GM12878 (cell line): Measurements from ENCODE around the gene CRAMP1. TPM values are rescaled to one million over a fixed set of nuclear protein-coding genes. Genes with fewer than 3 reads are reported as not detected.

Source experiments
- CEBPZ ChIP-seq: fragments of 150-350 bp; IDR thresholded peaks from 2 replicates; pipeline ENCODE4 v1.6.1; 2016; ENCODE audit warnings: low read depth, low read length
- DPF2 ChIP-seq: fragments of 450-650 bp; IDR thresholded peaks from 2 replicates; pipeline ENCODE4 v1.6.1; 2017; ENCODE audit warnings: mild to moderate bottlenecking
- EED ChIP-seq: sonication (generic); IDR thresholded peaks from 2 replicates; pipeline ENCODE4 v1.6.1; 2016; ENCODE audit warnings: antibody characterized with exemption, low read depth
- EP300 ChIP-seq, 2 experiments: fragments of 150-350 bp in 1 of 2; IDR thresholded peaks; 2 replicates each; pipeline ENCODE4 v1.6.1; 2011 to 2012; ENCODE audit warnings: low read depth in 2 of 2, low read length in 2 of 2, borderline replicate concordance in 1 of 2, improper control_type of control experiment in 1 of 2, inconsistent platforms in 1 of 2; ENCODE audit not compliant: control insufficient read depth in 1 of 2
- FOXK2 ChIP-seq: fragments of 450-650 bp; IDR thresholded peaks from 2 replicates; pipeline ENCODE4 v1.6.1; 2017; ENCODE audit warnings: mild to moderate bottlenecking, moderate library complexity
- KLF5 ChIP-seq: fragments of 450-650 bp; IDR thresholded peaks from 2 replicates; pipeline ENCODE4 v1.6.1; 2014; ENCODE audit warnings: mild to moderate bottlenecking; ENCODE audit not compliant: partially characterized antibody
- MXI1 ChIP-seq: fragments of 150-350 bp; IDR thresholded peaks from 2 replicates; pipeline ENCODE4 v1.6.1; 2011; ENCODE audit warnings: low read depth, mild to moderate bottlenecking, inconsistent platforms, low read length, improper control_type of control experiment
- PBX3 ChIP-seq: IDR thresholded peaks from 2 replicates; pipeline ENCODE4 v1.6.1; 2011; ENCODE audit warnings: mild to moderate bottlenecking, low read depth, low read length, moderate library complexity; ENCODE audit not compliant: insufficient replicate concordance
- POLR2AphosphoS5 ChIP-seq: IDR thresholded peaks from 2 replicates; pipeline ENCODE4 v1.6.1; 2011; ENCODE audit warnings: mild to moderate bottlenecking, low read length, inconsistent platforms
- RAD21 ChIP-seq: IDR thresholded peaks from 2 replicates; pipeline ENCODE4 v1.6.1; 2011; ENCODE audit warnings: mild to moderate bottlenecking, low read depth, low read length, moderate library complexity; ENCODE audit not compliant: insufficient read depth
- SPI1 ChIP-seq: IDR thresholded peaks from 2 replicates; pipeline ENCODE4 v1.6.1; 2011; ENCODE audit warnings: low read depth, mild to moderate bottlenecking, low read length, moderate library complexity, borderline replicate concordance; ENCODE audit not compliant: insufficient read depth
- TAF1 ChIP-seq: IDR thresholded peaks from 2 replicates; pipeline ENCODE4 v1.6.1; 2011; ENCODE audit warnings: mild to moderate bottlenecking, low read depth, low read length, borderline replicate concordance
- ZBED1 ChIP-seq: IDR thresholded peaks from 2 replicates; pipeline ENCODE4 v1.6.1; 2016; ENCODE audit warnings: borderline replicate concordance
- polyA plus RNA-seq, 11 experiments: library from polyadenylated mRNA; depleted of rRNA in 4 of 11; unstranded in 6 of 11; stranded (reverse) in 5 of 11; fragments of >200 nt; fragmentation: Nextera tagmentation in 4 of 11; fragmentation: Illumina TruSeq in 1 of 11; extraction: Ambion mirVana in 4 of 11; extraction: Trizol in 1 of 11; gene quantifications; 1 replicate in 1 of 11; 2 replicates in 10 of 11; pipeline versions ENCODE4 v1.2.1 to v1.2.3, GENCODE V29; 2011 to 2016; ENCODE audit warnings: inconsistent platforms in 2 of 11, missing spikeins in 2 of 11, low read depth in 1 of 11
- total RNA-seq, 4 experiments: library from RNA; depleted of rRNA in 3 of 4; stranded (reverse); fragments of >200 nt in 3 of 4; fragmentation: Illumina TruSeq in 1 of 4; extraction: Trizol in 1 of 4; gene quantifications; 2 replicates each; pipeline versions ENCODE4 v1.2.1 to v1.2.3, GENCODE V29; 2013 to 2021
- TF ChIP-seq, protein P1 (sequence below): IDR thresholded peaks from 2 replicates; pipeline ENCODE4 v1.6.1; 2012; ENCODE audit warnings: improper control_type of control experiment, low read depth, low read length; ENCODE audit not compliant: insufficient replicate concordance
- TF ChIP-seq, protein P2 (sequence below): fragments of 450-650 bp; conservative IDR thresholded peaks from 2 replicates; pipeline ENCODE4 v1.6.1; 2017; ENCODE audit warnings: mild to moderate bottlenecking, moderate library complexity

Gene CRAMP1
- total and polyA plus RNA-seq, 10 of the 15 experiments (the other 5 are each of a cell fraction or from before 2014, with no cell fraction given): 0.37 to 9.8 (median 3.9) TPM

- TF ChIP-seq CEBPZ: peak; percentile 18; the same call in 1 of the 2 replicates
- TF ChIP-seq SPI1: no peak
- TF ChIP-seq, protein P1, sequence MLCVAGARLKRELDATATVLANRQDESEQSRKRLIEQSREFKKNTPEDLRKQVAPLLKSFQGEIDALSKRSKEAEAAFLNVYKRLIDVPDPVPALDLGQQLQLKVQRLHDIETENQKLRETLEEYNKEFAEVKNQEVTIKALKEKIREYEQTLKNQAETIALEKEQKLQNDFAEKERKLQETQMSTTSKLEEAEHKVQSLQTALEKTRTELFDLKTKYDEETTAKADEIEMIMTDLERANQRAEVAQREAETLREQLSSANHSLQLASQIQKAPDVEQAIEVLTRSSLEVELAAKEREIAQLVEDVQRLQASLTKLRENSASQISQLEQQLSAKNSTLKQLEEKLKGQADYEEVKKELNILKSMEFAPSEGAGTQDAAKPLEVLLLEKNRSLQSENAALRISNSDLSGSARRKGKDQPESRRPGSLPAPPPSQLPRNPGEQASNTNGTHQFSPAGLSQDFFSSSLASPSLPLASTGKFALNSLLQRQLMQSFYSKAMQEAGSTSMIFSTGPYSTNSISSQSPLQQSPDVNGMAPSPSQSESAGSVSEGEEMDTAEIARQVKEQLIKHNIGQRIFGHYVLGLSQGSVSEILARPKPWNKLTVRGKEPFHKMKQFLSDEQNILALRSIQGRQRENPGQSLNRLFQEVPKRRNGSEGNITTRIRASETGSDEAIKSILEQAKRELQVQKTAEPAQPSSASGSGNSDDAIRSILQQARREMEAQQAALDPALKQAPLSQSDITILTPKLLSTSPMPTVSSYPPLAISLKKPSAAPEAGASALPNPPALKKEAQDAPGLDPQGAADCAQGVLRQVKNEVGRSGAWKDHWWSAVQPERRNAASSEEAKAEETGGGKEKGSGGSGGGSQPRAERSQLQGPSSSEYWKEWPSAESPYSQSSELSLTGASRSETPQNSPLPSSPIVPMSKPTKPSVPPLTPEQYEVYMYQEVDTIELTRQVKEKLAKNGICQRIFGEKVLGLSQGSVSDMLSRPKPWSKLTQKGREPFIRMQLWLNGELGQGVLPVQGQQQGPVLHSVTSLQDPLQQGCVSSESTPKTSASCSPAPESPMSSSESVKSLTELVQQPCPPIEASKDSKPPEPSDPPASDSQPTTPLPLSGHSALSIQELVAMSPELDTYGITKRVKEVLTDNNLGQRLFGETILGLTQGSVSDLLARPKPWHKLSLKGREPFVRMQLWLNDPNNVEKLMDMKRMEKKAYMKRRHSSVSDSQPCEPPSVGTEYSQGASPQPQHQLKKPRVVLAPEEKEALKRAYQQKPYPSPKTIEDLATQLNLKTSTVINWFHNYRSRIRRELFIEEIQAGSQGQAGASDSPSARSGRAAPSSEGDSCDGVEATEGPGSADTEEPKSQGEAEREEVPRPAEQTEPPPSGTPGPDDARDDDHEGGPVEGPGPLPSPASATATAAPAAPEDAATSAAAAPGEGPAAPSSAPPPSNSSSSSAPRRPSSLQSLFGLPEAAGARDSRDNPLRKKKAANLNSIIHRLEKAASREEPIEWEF: no peak
- TF ChIP-seq POLR2AphosphoS5: peak; percentile 92
- TF ChIP-seq RAD21: 0 out of 2 replicates have a peak, but pooled peaks have one; percentile 15
- peak; percentile 50 for TF ChIP-seq EED
- peak; percentile 62; the same call in 1 of the 2 replicates for TF ChIP-seq TAF1
- TF ChIP-seq, protein P2, sequence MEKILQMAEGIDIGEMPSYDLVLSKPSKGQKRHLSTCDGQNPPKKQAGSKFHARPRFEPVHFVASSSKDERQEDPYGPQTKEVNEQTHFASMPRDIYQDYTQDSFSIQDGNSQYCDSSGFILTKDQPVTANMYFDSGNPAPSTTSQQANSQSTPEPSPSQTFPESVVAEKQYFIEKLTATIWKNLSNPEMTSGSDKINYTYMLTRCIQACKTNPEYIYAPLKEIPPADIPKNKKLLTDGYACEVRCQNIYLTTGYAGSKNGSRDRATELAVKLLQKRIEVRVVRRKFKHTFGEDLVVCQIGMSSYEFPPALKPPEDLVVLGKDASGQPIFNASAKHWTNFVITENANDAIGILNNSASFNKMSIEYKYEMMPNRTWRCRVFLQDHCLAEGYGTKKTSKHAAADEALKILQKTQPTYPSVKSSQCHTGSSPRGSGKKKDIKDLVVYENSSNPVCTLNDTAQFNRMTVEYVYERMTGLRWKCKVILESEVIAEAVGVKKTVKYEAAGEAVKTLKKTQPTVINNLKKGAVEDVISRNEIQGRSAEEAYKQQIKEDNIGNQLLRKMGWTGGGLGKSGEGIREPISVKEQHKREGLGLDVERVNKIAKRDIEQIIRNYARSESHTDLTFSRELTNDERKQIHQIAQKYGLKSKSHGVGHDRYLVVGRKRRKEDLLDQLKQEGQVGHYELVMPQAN: peak; percentile 88
- peak; percentile 99 for TF ChIP-seq DPF2
- peak; percentile 79 for TF ChIP-seq MXI1
- 0 out of 4 replicates have a peak, but pooled peaks of 1 of the 2 experiments have one; percentile 40 for TF ChIP-seq EP300 (IDR thresholded peaks at IDR 0.05; ENCODE audit: borderline replicate concordance in 1 of 2, control insufficient read depth in 1 of 2, low read depth in 2 of 2, low read length in 2 of 2)
- peak; percentile 28; the same call in 1 of the 2 replicates for TF ChIP-seq ZBED1
- TF ChIP-seq FOXK2: no peak
- TF ChIP-seq KLF5: peak; percentile 43
- peak; percentile 96 for TF ChIP-seq PBX3
Measured at GRCh38 chr16:1705688-1706385, 93.7 kb downstream of the CRAMP1 start, which contains the start of gene MAPK8IP3 (continued).
